CD4-positive, alpha-beta T cell treated with Interleukin-12 subunit alpha and Interleukin-12 subunit beta, for 1 hour (primary cell): ENCODE data around the gene DOCK3.
"Not testable (repeated sequence)": the region's sequence is repeated elsewhere in the genome, so short reads cannot be mapped to it uniquely, and the experiment has no call there.

Experiments
- DNase-seq: peaks from one replicate; pipeline ENCODE4 v3.0.0-alpha.2; 2020

DOCK3 gene

DNA sequence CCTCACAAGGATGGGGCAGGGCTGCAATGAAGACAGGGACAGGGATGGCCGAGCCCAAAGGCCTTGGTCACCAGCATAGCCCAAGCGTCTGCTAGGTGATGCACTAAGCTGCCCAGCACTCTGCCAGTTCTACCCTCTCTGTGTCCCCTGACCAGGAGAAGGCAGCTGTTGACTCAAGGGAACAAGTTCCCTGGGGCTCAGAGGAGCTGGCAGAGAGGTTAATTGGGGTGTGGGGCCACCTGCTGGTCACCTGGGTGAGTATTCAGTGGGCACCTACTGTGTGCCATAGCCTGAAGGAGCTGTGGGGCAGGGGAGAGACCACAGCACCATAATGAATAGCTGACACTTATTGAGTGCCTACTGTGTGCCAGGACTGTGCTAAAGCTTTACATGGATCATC lies 22.0 kb upstream of the DOCK3 start:
- DNase-seq: peak; percentile 64

DNA sequence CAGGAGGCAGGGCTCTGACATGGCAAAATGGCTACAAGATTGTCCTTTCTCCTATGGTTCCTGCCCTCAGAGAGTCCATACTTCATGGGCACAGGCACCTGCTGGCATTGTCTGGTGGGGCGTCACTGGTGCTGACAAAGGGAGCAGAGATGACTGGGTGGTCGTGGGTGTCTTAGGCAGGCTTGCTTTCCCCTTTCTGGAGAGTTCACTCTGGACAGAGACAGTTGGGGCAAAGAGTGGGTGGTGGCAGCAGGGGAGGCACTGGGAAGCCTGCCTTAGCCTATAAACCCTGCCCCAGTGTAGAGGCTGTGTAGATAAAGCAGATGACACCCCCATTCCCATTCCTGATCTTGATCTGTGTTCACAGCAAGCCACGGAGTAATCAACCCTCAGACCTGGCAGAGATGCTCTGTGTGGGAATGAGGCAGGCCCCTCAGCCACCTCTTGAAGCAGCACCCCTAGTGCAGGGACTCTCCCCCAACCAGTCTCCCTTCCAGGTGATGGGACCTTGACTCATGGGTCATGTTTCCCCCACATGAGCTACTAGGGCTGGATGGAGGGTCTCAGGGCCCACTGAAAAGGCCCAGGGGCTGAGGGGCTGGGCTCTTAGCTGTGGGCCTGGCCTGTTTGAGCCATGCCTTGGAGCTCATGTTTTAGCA lies 20.7 kb upstream of the DOCK3 start:
- no peak for DNase-seq

DNA sequence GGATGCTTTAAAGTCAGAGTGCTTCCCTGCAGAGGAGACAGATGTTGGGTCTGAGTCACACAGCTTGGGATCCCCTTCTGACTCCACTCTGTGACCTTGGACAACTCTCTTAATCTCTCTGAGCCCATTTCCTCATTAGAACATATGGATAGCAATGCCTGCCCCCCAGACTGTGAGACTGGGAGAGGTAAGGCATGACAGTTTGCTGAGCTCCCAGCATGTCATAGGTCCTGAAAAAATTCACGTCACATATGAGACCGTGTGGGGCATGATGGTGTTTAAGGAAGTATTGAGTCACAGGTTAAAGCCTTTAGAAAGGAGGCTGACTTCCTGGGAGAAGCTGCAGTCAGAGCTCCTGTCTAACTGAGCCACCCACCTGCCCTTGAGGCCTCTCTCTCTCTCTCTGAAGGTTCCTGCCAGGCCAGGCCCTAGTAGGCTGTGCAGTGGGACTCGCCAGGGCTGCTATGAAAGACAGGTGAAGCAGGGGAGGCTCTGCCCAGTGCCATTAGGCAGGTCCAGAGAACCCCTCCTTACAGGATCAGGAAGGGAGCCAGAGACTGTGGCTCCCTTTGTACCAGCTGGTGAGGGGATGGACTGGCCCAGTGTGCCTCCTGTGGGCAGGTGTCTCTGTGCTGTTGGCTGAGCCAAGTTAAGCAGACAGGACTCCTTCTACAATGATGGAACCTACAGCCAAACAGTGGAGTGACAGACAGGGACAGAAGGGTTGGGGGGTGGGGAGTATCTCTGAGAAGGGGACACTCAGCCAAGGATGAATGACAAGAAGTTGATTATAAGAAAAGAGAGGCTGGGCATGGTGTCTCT lies 19.5 kb upstream of the DOCK3 start:
- DNase-seq: no peak

DNA sequence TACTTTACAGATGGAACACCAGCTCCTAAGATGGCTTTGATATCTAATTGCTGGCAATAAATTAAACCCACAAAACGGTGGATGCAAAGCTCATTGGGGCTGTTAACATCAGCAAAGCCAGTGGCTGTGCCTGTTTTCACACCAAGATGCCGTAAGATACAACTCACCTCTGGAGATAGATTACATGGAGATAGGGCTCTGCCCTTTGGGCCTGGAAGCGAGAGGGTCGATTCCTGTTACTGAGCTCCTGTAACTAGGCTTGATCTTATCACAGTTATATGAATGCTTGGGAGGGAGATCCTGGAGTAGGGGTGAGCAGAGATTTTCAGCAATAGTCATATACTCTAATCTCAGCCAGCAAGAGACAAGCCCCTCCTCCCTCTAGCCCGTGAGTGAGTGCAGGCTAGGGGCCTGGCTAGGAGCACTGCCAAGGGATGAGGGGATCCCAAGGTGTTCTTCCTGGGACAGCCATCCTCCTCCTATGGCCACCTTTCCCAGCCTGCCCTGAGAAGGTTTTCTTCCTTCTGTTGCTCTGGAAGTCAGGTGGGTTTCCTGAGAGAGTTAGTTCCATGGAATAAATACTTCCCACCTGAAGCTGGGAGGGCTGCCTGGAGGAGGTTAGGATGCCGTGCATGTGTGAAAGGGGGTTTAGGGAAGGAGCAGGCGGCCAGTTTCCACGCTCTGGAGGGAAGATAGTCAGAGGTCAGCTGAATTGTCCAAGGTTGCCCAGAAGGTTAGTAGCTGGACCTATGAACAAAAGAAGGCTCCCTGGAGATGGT lies 18.1 kb upstream of the DOCK3 start:
- DNase-seq: no peak

DNA sequence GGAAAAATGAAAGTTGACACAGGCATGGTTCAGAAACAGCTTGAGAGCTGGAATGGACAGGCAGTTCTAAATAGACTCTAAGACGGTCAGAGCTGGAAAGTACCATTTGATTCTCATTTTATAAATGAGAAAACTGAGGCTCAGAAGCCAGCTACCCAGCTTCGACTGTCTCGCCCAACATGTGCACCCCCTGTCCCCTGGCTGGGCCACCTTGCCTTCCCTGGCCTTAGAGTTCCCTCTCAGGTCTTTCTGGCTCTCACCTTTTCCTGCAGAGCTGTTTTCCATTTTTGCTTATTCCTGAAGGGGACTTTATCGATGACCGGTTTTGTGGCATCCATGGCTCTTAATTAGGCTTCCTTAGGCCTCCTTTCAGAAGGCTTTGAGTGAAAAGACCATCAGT lies 17.3 kb upstream of the DOCK3 start:
- DNase-seq: no peak

GRCh38 chr3:50657816-50658215 lies 16.9 kb upstream of the DOCK3 start:
- no peak for DNase-seq

GRCh38 chr3:50658416-50658815 lies 16.3 kb upstream of the DOCK3 start:
- DNase-seq: no peak

GRCh38 chr3:50658831-50659230 lies 15.9 kb upstream of the DOCK3 start:
- DNase-seq: no peak

DNA sequence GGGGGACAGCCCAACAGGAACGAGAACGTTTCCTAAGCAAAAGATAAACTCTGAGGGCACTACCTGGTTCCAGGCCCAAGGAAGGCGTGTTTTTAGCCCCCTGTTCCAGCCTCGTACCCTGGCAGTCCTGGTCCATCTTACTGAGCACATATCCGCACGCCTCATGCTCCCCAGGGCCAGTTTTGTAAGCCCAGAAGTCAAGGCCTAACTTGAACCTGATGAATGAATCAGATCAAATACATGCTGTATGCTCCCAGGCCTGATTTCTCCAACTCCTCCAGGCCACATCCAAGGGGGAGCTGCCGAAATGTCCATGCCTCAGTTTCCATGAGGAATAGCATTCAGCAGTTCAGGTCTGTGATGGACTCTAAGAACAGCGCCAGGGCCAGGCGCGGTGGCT lies 14.3 kb upstream of the DOCK3 start:
- DNase-seq: no peak

DNA sequence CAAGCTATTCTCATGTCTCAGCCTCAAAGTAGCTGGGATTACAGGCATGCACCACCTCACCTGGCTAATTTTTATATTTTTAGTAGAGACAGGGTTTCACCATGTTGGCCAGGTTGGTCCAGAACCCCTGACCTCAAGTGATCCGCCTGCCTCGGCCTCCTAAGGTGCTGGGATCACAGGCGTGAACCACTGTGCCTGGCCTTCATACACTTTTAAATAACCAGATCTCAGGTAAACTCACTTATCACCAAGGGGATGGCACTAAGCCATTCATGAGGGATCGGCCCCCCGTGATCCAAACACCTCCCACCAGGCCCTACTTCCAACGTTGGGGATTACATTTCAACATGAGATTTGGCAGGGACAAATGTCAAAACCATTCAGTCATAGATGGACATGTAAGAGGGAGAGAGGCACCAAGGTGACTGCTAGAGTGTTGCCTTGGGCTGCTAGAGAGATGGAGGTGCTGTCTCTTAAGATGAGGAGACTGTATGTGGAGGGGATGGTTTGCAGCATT lies 13.3 kb upstream of the DOCK3 start:
- DNase-seq: no peak

DNA sequence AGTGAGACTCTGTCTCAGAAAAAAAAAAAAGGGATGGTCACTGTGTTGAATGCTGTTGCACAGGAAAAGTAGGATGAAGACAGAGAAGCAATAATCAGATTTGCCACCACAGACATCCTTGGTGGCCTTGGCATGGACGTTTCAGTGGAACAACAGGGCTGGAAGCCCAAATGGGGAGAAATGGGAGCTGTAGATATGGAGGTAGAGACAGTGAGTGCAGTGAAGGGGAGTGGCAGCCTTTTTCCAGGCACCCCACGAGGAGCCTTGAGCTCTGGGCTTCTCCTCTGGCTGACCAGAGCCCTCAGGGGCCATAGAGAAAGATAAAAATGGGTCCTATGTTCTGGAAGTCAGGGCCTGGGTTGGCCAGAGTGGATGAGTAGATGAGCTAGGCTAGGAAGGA lies 12.3 kb upstream of the DOCK3 start:
- DNase-seq: no peak

DNA sequence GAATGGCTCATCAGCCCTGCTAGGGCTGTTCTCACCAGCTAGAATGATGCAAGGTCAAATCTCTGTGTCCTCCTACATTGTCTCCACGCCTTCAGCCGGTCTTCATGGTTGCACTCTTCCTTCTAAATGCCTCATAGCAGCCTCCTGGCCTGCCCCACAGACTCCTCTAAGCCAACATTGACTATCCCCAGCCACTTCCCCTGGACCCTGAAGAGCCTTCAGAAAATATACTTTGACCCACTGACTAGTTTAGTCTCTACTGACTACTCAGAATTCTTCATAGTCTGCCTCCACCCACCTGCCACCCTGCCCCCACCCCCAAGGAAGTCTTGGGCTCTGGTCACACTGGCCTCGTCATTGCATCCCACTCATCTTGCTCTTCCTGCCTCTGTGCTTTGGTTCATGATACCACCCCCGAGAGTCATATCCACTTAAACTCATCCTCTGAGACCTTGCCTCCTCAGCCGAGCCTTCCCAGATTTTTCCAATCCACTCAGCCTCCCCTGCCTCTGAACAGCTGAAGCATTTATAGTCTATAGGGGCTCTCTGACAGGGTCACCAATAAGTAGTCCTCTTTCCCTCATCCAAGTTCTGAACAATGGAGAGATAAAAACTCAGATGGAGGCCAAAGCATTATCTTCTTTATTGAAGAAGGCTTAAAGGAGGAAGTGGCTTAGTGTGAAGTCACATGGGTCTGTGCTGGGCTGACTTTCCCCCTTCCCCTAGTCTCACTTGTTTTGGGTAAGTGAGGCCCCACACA lies 9.5 kb upstream of the DOCK3 start:
- no peak for DNase-seq

DNA sequence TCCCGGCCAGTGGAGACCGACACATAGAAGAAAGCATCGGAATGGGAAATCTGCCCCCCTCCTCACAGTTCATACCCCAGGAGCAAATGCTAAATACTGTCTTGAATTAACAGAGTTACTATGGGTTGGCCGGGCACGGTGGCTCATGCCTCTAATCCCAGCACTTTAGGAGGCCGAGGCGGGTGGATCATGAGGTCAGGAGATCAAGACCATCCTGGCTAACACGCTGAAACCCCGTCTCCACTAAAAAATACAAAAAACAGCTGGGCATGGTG lies 8.9 kb upstream of the DOCK3 start:
- DNase-seq: not testable (repeated sequence)

GRCh38 chr3:50666837-50667236 lies 7.9 kb upstream of the DOCK3 start:
- DNase-seq: no peak

GRCh38 chr3:50671331-50671730 lies 3.4 kb upstream of the DOCK3 start:
- no peak for DNase-seq

- DNase-seq: no peak
Observed at GRCh38 chr3:50672656-50673055, 2.1 kb upstream of the DOCK3 start.

GRCh38 chr3:50673931-50674330 lies 796 bp upstream of the DOCK3 start:
- no peak for DNase-seq

- peak; percentile 56 for DNase-seq
Observed at GRCh38 chr3:50675179-50676030, 678 bp downstream of the DOCK3 start.

GRCh38 chr3:50676031-50676705 lies 1.4 kb downstream of the DOCK3 start:
- no peak for DNase-seq

GRCh38 chr3:50687127-50687751 lies 12.5 kb downstream of the DOCK3 start:
- no peak for DNase-seq

DNA sequence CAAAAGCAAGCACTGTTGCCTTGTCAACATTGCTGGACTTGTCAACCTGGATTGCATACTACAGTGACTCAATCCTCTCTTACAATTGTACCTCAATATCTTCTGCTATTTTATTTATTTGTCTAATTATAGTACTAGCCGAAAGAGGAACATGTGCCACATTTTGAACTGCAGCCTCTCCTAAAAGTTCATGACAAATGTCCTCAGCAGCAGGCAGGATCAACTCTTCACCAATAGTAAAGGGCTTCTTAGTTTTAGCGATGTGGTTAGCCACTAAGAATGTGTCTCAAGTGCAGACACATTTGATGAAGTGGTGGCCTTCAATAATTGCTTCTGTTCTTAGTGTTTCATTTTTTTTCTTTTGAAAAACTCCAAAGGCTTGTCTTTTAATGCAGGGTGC lies 13.2 kb downstream of the DOCK3 start:
- DNase-seq: no peak
